Keratinocyte (primary cell): ENCODE measurements around the gene DNAAF8. TPM values are rescaled to one million over a fixed set of nuclear protein-coding genes. Genes with fewer than 3 reads are reported as not detected.

Experiments
- DNase-seq: peaks from one replicate; pipeline ENCODE4 v3.0.0-alpha.2; 2011; ENCODE audit warnings: low read depth, missing footprints, low spot score
- FAIRE-seq: peaks from 2 replicates; lab custom pipeline; 2011; peaks lifted over from hg19 to GRCh38; lab: Jason Lieb, UNC
- H2AFZ ChIP-seq: 2 replicates; pipeline ENCODE4 v1.6.0; 2012; ENCODE audit warnings: low read length, control low read depth, inconsistent platforms; ENCODE audit not compliant: control insufficient read depth
- H3K27ac ChIP-seq: 2 replicates; pipeline ENCODE4 v1.5.1; 2011; ENCODE audit warnings: low read length; ENCODE audit not compliant: control insufficient read depth, insufficient read depth
- H3K27me3 ChIP-seq: 3 replicates; pipeline ENCODE4 v1.6.0; 2011; ENCODE audit warnings: low read length; ENCODE audit not compliant: control insufficient read depth, insufficient read depth; ENCODE audit errors: extremely low read depth
- H3K36me3 ChIP-seq, 2 experiments: 2 replicates in 1 of 2; 3 replicates in 1 of 2; pipeline ENCODE4 v1.5.1; 2011; ENCODE audit warnings: low read length in 2 of 2, mild to moderate bottlenecking in 1 of 2; ENCODE audit not compliant: control insufficient read depth in 2 of 2, insufficient read depth in 2 of 2; ENCODE audit errors: extremely low read depth in 1 of 2
- H3K4me1 ChIP-seq: 3 replicates; pipeline ENCODE4 v1.5.1; 2011; ENCODE audit warnings: low read length; ENCODE audit not compliant: control insufficient read depth, insufficient read depth; ENCODE audit errors: extremely low read depth
- H3K4me2 ChIP-seq: 3 replicates; pipeline ENCODE4 v1.6.0; 2011; ENCODE audit warnings: low read depth, low read length; ENCODE audit not compliant: control insufficient read depth, insufficient read depth; ENCODE audit errors: extremely low read depth
- H3K4me3 ChIP-seq, 3 experiments: fragments of 200-600 bp in 1 of 3; sonication (generic) in 1 of 3; 2 replicates in 2 of 3; 3 replicates in 1 of 3; pipeline ENCODE4 v1.5.1; 2011 to 2016; ENCODE audit warnings: low read length in 3 of 3, mild to moderate bottlenecking in 3 of 3, control low read depth in 2 of 3, inconsistent platforms in 1 of 3, low read depth in 1 of 3, mixed read lengths in 1 of 3, mixed run types in 1 of 3, moderate library complexity in 1 of 3; ENCODE audit not compliant: control insufficient read depth in 2 of 3, insufficient read depth in 2 of 3; ENCODE audit errors: extremely low read depth in 1 of 3
- H3K79me2 ChIP-seq: 2 replicates; pipeline ENCODE4 v1.6.0; 2012; ENCODE audit warnings: low read length; ENCODE audit not compliant: control insufficient read depth, insufficient read depth
- H3K9ac ChIP-seq: 3 replicates; pipeline ENCODE4 v1.6.0; 2011; ENCODE audit warnings: low read length; ENCODE audit not compliant: control insufficient read depth, insufficient read depth; ENCODE audit errors: extremely low read depth
- H3K9me1 ChIP-seq: 3 replicates; pipeline ENCODE4 v1.6.0; 2011; ENCODE audit warnings: low read length; ENCODE audit not compliant: control insufficient read depth, insufficient read depth; ENCODE audit errors: extremely low read depth
- H3K9me3 ChIP-seq: 2 replicates; pipeline ENCODE4 v1.5.1; 2012; ENCODE audit warnings: low read depth, low read length; ENCODE audit not compliant: control insufficient read depth
- H4K20me1 ChIP-seq: 3 replicates; pipeline ENCODE4 v1.6.0; 2011; ENCODE audit warnings: low read length; ENCODE audit not compliant: control insufficient read depth, insufficient read depth; ENCODE audit errors: extremely low read depth
- CTCF ChIP-seq, 3 experiments: IDR thresholded peaks in 1 of 3; conservative IDR thresholded peaks in 1 of 3; optimal IDR thresholded peaks in 1 of 3; 2 replicates in 2 of 3; 3 replicates in 1 of 3; pipeline versions ENCODE3 to v1.5.1; 2011; ENCODE audit warnings: low read length in 3 of 3, mild to moderate bottlenecking in 3 of 3, moderate library complexity in 2 of 3, control low read depth in 1 of 3, inconsistent platforms in 1 of 3; ENCODE audit not compliant: insufficient read depth in 2 of 3; ENCODE audit errors: extremely low read depth in 1 of 3
- EZH2 ChIP-seq: IDR thresholded peaks from one replicate; pipeline ENCODE4 v1.6.1; 2012; ENCODE audit warnings: inconsistent platforms, mild to moderate bottlenecking, low read length, moderate library complexity
- dilution Hi-C: fragments of 300-500 bp; cut with MboI; formaldehyde crosslinking; loops from one replicate; pipeline ENCODE4 v1.7.0; 2020; ENCODE audit warnings: low sequenced_read_pairs; ENCODE audit not compliant: extremely low pct_ligation_motif_present
- polyA plus RNA-seq, 5 experiments: library from polyadenylated mRNA; depleted of rRNA in 3 of 5; stranded (reverse) in 3 of 5; stranded (forward) in 1 of 5; unstranded in 1 of 5; fragments of >200 nt; gene quantifications; 1 replicate in 1 of 5; 2 replicates in 3 of 5; 3 replicates in 1 of 5; pipeline versions ENCODE4 v1.2.1 to v1.2.3, GENCODE V29; 2011 to 2012; ENCODE audit warnings: missing spikeins in 2 of 5, low read depth in 1 of 5, low replicate concordance in 1 of 5

The DNAAF8 gene
- polyA plus RNA-seq, 1 donor (not counting 4 experiments of a cell fraction or from before 2014, with no cell fraction given): 0.26 TPM

GRCh38 chr16:4785758-4786433 lies 51.6 kb downstream of the DNAAF8 start:
- dilution Hi-C loops: no loop called here
- Histone ChIP-seq H3K9ac (no peak overlapping the region), H3K27ac (no peak overlapping the region), H3K9me1 (no peaks in the 10 kb centered on the region), H3K27me3 (no peaks in the 10 kb centered on the region), H3K36me3 (no peaks in the 10 kb centered on the region), H3K9me3 (no peaks in the 10 kb centered on the region), H2AFZ (no peak overlapping the region), H3K4me3 (no peak overlapping the region), H3K4me2 (no peak overlapping the region), H3K79me2 (no peaks in the 10 kb centered on the region), H3K4me1 (peaks cover 2% of the 10 kb centered on the region), H4K20me1 (no peaks in the 10 kb centered on the region)
- DNase-seq (no peak), FAIRE-seq (no peak)
- TF ChIP-seq EZH2 (no peak), CTCF (optimal IDR thresholded peaks at IDR 0.05 in 1 of 3, IDR thresholded peaks at IDR 0.05 in 1 of 3, conservative IDR thresholded peaks at IDR 0.05 in 1 of 3; ENCODE audit: extremely low read depth in 1 of 3, insufficient read depth in 2 of 3, low read length in 3 of 3) (no peak)

GRCh38 chr16:4787068-4787467 lies 52.7 kb downstream of the DNAAF8 start:
- DNase-seq (no peak), FAIRE-seq (no peak)
- Histone ChIP-seq H3K27me3 (no peaks in the 10 kb centered on the region), H3K9ac (no peak overlapping the region), H3K9me1 (no peaks in the 10 kb centered on the region), H3K36me3 (no peaks in the 10 kb centered on the region), H3K4me3 (no peak overlapping the region), H2AFZ (no peak overlapping the region), H3K9me3 (no peaks in the 10 kb centered on the region), H3K79me2 (no peaks in the 10 kb centered on the region), H3K4me1 (peaks cover 2% of the 10 kb centered on the region), H3K27ac (no peak overlapping the region), H4K20me1 (no peaks in the 10 kb centered on the region), H3K4me2 (no peak overlapping the region)
- dilution Hi-C loops: no loop called here
- TF ChIP-seq EZH2 (no peak), CTCF (optimal IDR thresholded peaks at IDR 0.05 in 1 of 3, IDR thresholded peaks at IDR 0.05 in 1 of 3, conservative IDR thresholded peaks at IDR 0.05 in 1 of 3; ENCODE audit: extremely low read depth in 1 of 3, insufficient read depth in 2 of 3, low read length in 3 of 3) (no peak)
